Gastroesophageal sphincter (tissue), 4 donors: ENCODE measurements around the gene IFNG. TPM values are rescaled to one million over a fixed set of nuclear protein-coding genes. Genes with fewer than 3 reads are reported as not detected.

Experiments used
- ATAC-seq: fragments of 150-250 bp; one replicate; pipeline ENCODE4 v1.9.1; 2016; ENCODE audit warnings: mild to moderate bottlenecking, moderate library complexity
- H3K27ac ChIP-seq, 4 donors: fragments of 200-600 bp; sonication (generic) in 3 of 4; 1 replicate in 3 of 4; 2 replicates in 1 of 4; pipeline ENCODE4 v1.5.1; 2016 to 2019
- H3K27me3 ChIP-seq: fragments of 200-600 bp; sonication (generic); one replicate; pipeline ENCODE4 v1.5.1; 2019
- H3K36me3 ChIP-seq, 2 donors: fragments of 200-600 bp; sonication (generic); one replicate each; pipeline ENCODE4 v1.5.1; 2019; ENCODE audit warnings: control low read depth in 1 of 2
- H3K4me1 ChIP-seq, 3 donors: fragments of 200-600 bp; sonication (generic); 1 replicate in 2 of 3; 2 replicates in 1 of 3; pipeline ENCODE4 v1.5.1; 2016 to 2019; ENCODE audit warnings: control low read depth in 2 of 3
- H3K4me3 ChIP-seq, 2 donors: fragments of 200-600 bp; sonication (generic); one replicate each; pipeline ENCODE4 v1.5.1; 2019; ENCODE audit warnings: mild to moderate bottlenecking in 1 of 2, moderate library complexity in 1 of 2
- H3K9me3 ChIP-seq, 3 donors: fragments of 200-600 bp; sonication (generic); one replicate each; pipeline ENCODE4 v1.5.1; 2017 to 2019; ENCODE audit warnings: control low read depth in 2 of 3
- CTCF ChIP-seq, 4 experiments: fragments of 200-600 bp in 2 of 4; fragments of 450-650 bp in 2 of 4; sonication (generic) in 1 of 4; IDR thresholded peaks; one replicate each; pipeline ENCODE4 v1.5.1; 2017 to 2019; ENCODE audit warnings: antibody characterized with exemption in 4 of 4, mild to moderate bottlenecking in 2 of 4, moderate library complexity in 2 of 4
- EP300 ChIP-seq: sonication (generic); formaldehyde crosslinking; IDR thresholded peaks from one replicate; pipeline ENCODE4 v1.6.1; 2017; ENCODE audit warnings: antibody characterized with exemption, mild to moderate bottlenecking
- POLR2A ChIP-seq, 2 donors: fragments of 450-650 bp; IDR thresholded peaks; one replicate each; pipeline ENCODE4 v1.6.1; 2017; ENCODE audit warnings: antibody characterized with exemption in 2 of 2, mild to moderate bottlenecking in 2 of 2, moderate library complexity in 1 of 2
- POLR2AphosphoS5 ChIP-seq: sonication (generic); formaldehyde crosslinking; IDR thresholded peaks from one replicate; pipeline ENCODE4 v1.6.1; 2017; ENCODE audit warnings: antibody characterized with exemption
- WGBS, 2 donors: methylation state at CpG; one replicate each; pipeline ENCODE4 v1.1.5; 2018; ENCODE audit warnings: low coverage in 1 of 2; 5-methylcytosine and 5-hydroxymethylcytosine counted together
- total RNA-seq, 4 donors: library from RNA; depleted of rRNA; stranded (reverse); fragments of >200 nt; gene quantifications; one replicate each; pipeline ENCODE4 v1.1.0, GENCODE V29; 2016

IFNG gene
- total RNA-seq, 4 donors from 2014 or later, result not detected

- H3K4me3 ChIP-seq, result no peak overlapping the region
- no peak for ATAC-seq
- no peaks in the 10 kb centered on the region for H3K36me3 ChIP-seq
- no peaks in the 10 kb centered on the region for H3K4me1 ChIP-seq
- H3K27ac ChIP-seq, result no peak overlapping the region
- no peaks in the 10 kb centered on the region for H3K9me3 ChIP-seq
- TF ChIP-seq POLR2A (IDR thresholded peaks at IDR 0.05) (no peak), EP300 (no peak), POLR2AphosphoS5 (no peak), CTCF (IDR thresholded peaks at IDR 0.05) (no peak)
- peaks cover 2% of the 10 kb centered on the region for H3K27me3 ChIP-seq
- WGBS, 2 donors, result 74 to 77% methylated on average over 3 of the region's 3 CpGs
These were observed 26.1 kb upstream of the IFNG start for GRCh38 chr12:68185598-68185997.

GRCh38 chr12:68180792-68181744 is 21.5 kb upstream of the IFNG start:
- no peak for TF ChIP-seq EP300
- no peak for TF ChIP-seq CTCF (IDR thresholded peaks at IDR 0.05)
- no peak for TF ChIP-seq POLR2AphosphoS5
- no peak for TF ChIP-seq POLR2A (IDR thresholded peaks at IDR 0.05)
- Histone ChIP-seq H3K4me3 (no peak overlapping the region), H3K27ac (no peak overlapping the region), H3K27me3 (no peaks in the 10 kb centered on the region), H3K9me3 (no peaks in the 10 kb centered on the region), H3K36me3 (no peaks in the 10 kb centered on the region), H3K4me1 (no peaks in the 10 kb centered on the region)
- WGBS, 2 donors, result 43 to 60% methylated on average over 1 to 3 of the region's 3 CpGs
- ATAC-seq, result no peak

GRCh38 chr12:68178774-68179439 is 19.4 kb upstream of the IFNG start:
- no peaks in the 10 kb centered on the region for H3K9me3 ChIP-seq
- no peaks in the 10 kb centered on the region for H3K27me3 ChIP-seq
- no peak for ATAC-seq
- H3K27ac ChIP-seq, result no peak overlapping the region
- no peaks in the 10 kb centered on the region for H3K4me1 ChIP-seq
- no peaks in the 10 kb centered on the region for H3K36me3 ChIP-seq
- 55 to 81% methylated on average over 3 of the region's 3 CpGs for WGBS, 2 donors
- TF ChIP-seq CTCF (IDR thresholded peaks at IDR 0.05) (no peak), EP300 (no peak)
- H3K4me3 ChIP-seq, result no peak overlapping the region

DNA sequence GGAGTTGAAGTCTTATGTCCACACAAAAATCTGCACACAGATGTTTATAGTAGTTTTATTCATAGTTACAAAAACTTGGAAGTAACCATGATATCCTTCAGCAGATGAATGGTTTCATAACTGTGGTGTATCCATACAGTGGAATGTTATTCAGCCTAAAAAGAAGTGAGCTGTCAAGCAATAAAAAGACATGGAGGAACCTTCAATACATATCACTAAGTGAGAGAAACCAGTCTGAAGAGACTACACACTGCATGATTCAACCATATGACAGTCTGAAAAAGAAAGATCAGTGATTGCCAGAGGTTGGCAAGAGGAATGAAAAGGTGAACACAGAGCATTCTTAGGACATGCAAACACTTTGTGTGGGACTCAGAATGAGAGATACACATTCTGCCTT is 18.6 kb upstream of the IFNG start:
- Histone ChIP-seq H3K4me1 (no peaks in the 10 kb centered on the region), H3K27ac (no peak overlapping the region), H3K27me3 (no peaks in the 10 kb centered on the region), H3K4me3 (no peak overlapping the region), H3K36me3 (no peaks in the 10 kb centered on the region), H3K9me3 (no peaks in the 10 kb centered on the region)
- ATAC-seq, result no peak
- TF ChIP-seq POLR2A (IDR thresholded peaks at IDR 0.05) (no peak), EP300 (no peak), CTCF (IDR thresholded peaks at IDR 0.05) (no peak), POLR2AphosphoS5 (no peak)

DNA sequence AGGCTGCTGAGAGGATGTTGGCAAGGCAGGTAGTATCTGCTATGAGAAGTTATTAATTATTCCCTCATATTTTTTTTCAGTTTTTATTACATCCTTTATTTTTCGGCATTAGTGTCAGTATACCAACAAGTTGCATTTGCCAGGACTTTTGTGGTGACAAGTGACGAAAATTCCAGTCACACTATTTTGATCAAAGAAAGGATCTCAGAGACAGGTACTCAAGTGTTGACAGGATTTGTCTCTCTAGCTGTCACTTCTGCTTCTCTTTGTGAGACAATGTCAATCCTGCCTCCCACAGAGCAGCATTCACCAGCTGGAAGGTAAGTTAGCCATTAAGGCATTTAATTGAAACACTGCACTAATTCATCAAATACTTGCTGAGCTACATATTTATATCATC is 18.0 kb upstream of the IFNG start:
- no peaks in the 10 kb centered on the region for H3K36me3 ChIP-seq
- no peaks in the 10 kb centered on the region for H3K27me3 ChIP-seq
- no peak for TF ChIP-seq POLR2A (IDR thresholded peaks at IDR 0.05)
- no peak for TF ChIP-seq EP300
- no peak for TF ChIP-seq POLR2AphosphoS5
- TF ChIP-seq CTCF (IDR thresholded peaks at IDR 0.05), result no peak
- 93% methylated on average over 2 of the region's 2 CpGs for WGBS, 2 donors
- no peaks in the 10 kb centered on the region for H3K9me3 ChIP-seq
- H3K4me3 ChIP-seq, result no peak overlapping the region
- ATAC-seq, result no peak
- no peaks in the 10 kb centered on the region for H3K4me1 ChIP-seq
- no peak overlapping the region for H3K27ac ChIP-seq
